ENCODE data around the gene ITGA3.

DNA sequence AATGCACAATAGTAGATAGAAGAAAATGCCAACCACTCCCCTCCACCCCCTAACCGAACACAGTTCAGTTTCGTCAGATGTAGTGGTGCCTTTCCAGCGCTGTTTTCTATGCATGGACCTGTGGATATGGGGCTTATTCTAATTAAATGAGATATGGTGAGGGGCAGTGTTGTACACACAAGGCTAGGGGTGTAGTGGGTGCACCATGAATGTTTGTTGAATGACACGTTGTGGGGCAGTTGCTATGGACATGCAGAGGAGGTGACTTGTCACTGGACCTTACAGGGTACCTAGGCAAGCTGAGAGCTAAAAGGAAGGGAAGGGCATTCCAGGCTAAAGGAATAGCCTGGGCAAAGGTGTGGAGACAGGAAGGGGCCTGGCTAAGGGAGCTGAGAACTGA, 42.7 kb downstream of the ITGA3 start:
- no peak for TF ChIP-seq RAD21 (IDR thresholded peaks at IDR 0.05)
- TF ChIP-seq YY1 (IDR thresholded peaks at IDR 0.05), result no peak
- TF ChIP-seq TAF1 (conservative IDR thresholded peaks at IDR 0.05), result no peak
- TF ChIP-seq, protein P1, sequence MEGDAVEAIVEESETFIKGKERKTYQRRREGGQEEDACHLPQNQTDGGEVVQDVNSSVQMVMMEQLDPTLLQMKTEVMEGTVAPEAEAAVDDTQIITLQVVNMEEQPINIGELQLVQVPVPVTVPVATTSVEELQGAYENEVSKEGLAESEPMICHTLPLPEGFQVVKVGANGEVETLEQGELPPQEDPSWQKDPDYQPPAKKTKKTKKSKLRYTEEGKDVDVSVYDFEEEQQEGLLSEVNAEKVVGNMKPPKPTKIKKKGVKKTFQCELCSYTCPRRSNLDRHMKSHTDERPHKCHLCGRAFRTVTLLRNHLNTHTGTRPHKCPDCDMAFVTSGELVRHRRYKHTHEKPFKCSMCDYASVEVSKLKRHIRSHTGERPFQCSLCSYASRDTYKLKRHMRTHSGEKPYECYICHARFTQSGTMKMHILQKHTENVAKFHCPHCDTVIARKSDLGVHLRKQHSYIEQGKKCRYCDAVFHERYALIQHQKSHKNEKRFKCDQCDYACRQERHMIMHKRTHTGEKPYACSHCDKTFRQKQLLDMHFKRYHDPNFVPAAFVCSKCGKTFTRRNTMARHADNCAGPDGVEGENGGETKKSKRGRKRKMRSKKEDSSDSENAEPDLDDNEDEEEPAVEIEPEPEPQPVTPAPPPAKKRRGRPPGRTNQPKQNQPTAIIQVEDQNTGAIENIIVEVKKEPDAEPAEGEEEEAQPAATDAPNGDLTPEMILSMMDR (IDR thresholded peaks at IDR 0.05; ENCODE audit: low read depth, low read length, missing input control), result no peak
- TF ChIP-seq SP1 (IDR thresholded peaks at IDR 0.05), result no peak
- TF ChIP-seq, protein P2, sequence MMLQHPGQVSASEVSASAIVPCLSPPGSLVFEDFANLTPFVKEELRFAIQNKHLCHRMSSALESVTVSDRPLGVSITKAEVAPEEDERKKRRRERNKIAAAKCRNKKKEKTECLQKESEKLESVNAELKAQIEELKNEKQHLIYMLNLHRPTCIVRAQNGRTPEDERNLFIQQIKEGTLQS (IDR thresholded peaks at IDR 0.05), result no peak
- no peak for TF ChIP-seq RXRA (IDR thresholded peaks at IDR 0.05)
- TF ChIP-seq, protein P3, sequence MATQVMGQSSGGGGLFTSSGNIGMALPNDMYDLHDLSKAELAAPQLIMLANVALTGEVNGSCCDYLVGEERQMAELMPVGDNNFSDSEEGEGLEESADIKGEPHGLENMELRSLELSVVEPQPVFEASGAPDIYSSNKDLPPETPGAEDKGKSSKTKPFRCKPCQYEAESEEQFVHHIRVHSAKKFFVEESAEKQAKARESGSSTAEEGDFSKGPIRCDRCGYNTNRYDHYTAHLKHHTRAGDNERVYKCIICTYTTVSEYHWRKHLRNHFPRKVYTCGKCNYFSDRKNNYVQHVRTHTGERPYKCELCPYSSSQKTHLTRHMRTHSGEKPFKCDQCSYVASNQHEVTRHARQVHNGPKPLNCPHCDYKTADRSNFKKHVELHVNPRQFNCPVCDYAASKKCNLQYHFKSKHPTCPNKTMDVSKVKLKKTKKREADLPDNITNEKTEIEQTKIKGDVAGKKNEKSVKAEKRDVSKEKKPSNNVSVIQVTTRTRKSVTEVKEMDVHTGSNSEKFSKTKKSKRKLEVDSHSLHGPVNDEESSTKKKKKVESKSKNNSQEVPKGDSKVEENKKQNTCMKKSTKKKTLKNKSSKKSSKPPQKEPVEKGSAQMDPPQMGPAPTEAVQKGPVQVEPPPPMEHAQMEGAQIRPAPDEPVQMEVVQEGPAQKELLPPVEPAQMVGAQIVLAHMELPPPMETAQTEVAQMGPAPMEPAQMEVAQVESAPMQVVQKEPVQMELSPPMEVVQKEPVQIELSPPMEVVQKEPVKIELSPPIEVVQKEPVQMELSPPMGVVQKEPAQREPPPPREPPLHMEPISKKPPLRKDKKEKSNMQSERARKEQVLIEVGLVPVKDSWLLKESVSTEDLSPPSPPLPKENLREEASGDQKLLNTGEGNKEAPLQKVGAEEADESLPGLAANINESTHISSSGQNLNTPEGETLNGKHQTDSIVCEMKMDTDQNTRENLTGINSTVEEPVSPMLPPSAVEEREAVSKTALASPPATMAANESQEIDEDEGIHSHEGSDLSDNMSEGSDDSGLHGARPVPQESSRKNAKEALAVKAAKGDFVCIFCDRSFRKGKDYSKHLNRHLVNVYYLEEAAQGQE (IDR thresholded peaks at IDR 0.05), result no peak
- TF ChIP-seq, protein P4, sequence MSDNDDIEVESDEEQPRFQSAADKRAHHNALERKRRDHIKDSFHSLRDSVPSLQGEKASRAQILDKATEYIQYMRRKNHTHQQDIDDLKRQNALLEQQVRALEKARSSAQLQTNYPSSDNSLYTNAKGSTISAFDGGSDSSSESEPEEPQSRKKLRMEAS (IDR thresholded peaks at IDR 0.05), result no peak
- TF ChIP-seq FOXA1 (IDR thresholded peaks at IDR 0.05), result no peak
- TF ChIP-seq JUND (IDR thresholded peaks at IDR 0.05), result no peak
- TF ChIP-seq HNF4G (IDR thresholded peaks at IDR 0.05), result no peak
- TF ChIP-seq GABPA (IDR thresholded peaks at IDR 0.05 in 1 of 2, conservative IDR thresholded peaks at IDR 0.05 in 1 of 2), result no peak
